SK-N-SH (cell line): Measurements from ENCODE around the gene ARHGAP29.

ENCODE experiments used
- CHD2 ChIP-seq: fragments of 150-350 bp; IDR thresholded peaks from 2 replicates; pipeline ENCODE4 v1.6.1; 2018; ENCODE audit warnings: low read length; ENCODE audit not compliant: partially characterized antibody
- CTCF ChIP-seq: fragments of 200-600 bp; sonication (generic); IDR thresholded peaks from 2 replicates; pipeline ENCODE4 v1.6.1; 2017; ENCODE audit warnings: antibody characterized with exemption, mild to moderate bottlenecking, moderate library complexity
- EZH2phosphoT487 ChIP-seq: fragments of 200-600 bp; sonication (generic); IDR thresholded peaks from 2 replicates; pipeline ENCODE4 v1.6.1; 2017; ENCODE audit warnings: low read depth, mixed run types, mild to moderate bottlenecking, antibody characterized with exemption, moderate library complexity, borderline replicate concordance
- FOXM1 ChIP-seq: IDR thresholded peaks from 2 replicates; pipeline ENCODE4 v1.4.0; 2012; ENCODE audit warnings: low read depth, mild to moderate bottlenecking
- MXI1 ChIP-seq: IDR thresholded peaks from 2 replicates; pipeline ENCODE4 v1.6.1; 2012; ENCODE audit warnings: mild to moderate bottlenecking, low read depth, low read length, improper control_type of control experiment
- PBX3 ChIP-seq: IDR thresholded peaks from 2 replicates; pipeline ENCODE4; 2012
- RAD21 ChIP-seq: IDR thresholded peaks from 2 replicates; pipeline ENCODE4 v1.6.1; 2012; ENCODE audit warnings: mild to moderate bottlenecking, low read length
- SIN3A ChIP-seq: IDR thresholded peaks from 2 replicates; pipeline ENCODE4 v1.6.1; 2012; ENCODE audit warnings: low read depth, mild to moderate bottlenecking, low read length, moderate library complexity, borderline replicate concordance
- TCF12 ChIP-seq: IDR thresholded peaks from 2 replicates; pipeline ENCODE4 v1.4.0; 2012
- YY1 ChIP-seq: IDR thresholded peaks from 2 replicates; pipeline ENCODE4 v1.4.0; 2012; ENCODE audit warnings: low read depth, mild to moderate bottlenecking
- ZBTB33 ChIP-seq: IDR thresholded peaks from 2 replicates; pipeline ENCODE4 v1.4.0; 2012; ENCODE audit warnings: low read depth, borderline replicate concordance
- TF ChIP-seq, protein P1 (sequence below): IDR thresholded peaks from 2 replicates; pipeline ENCODE4 v1.4.0; 2012; ENCODE audit warnings: low read depth

DNA sequence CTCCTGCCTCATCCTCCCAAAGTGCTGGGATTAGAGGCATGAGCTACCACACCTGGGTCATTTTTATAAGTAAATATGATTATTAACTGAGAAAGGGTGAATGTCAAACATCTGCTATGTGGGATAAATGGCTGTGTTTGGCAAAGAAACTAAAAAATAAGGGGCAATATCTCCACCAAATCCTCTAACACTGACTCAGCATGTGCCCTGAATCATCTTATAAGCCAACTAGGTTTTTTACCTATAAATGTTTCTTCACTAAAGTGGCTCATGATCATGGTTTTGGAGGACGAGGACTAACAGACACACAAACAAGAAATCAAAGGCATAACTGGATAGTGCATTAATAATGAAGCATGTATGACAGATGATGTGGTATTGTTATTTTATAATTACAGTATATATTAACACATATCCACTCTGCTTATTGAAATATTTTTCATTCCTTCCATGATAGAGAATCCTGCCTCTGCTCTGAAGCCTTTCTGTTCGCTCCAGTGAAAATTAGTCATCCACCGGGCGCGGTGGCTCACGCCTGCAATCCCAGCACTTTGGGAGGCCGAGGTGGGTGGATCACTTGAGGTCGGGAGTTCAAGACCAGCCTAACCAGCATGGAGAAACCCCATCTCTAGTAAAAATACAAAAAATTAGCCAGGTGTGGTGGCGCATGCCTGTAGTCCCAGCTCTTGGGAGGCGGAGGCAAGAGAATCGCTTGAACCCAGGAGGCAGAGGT, 11.7 kb upstream of the ARHGAP29 start:
- TF ChIP-seq TCF12 = no peak
- no peak for TF ChIP-seq PBX3
- TF ChIP-seq CTCF = no peak
- no peak for TF ChIP-seq EZH2phosphoT487
- TF ChIP-seq MXI1 = no peak
- TF ChIP-seq, protein P1, sequence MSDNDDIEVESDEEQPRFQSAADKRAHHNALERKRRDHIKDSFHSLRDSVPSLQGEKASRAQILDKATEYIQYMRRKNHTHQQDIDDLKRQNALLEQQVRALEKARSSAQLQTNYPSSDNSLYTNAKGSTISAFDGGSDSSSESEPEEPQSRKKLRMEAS = no peak
- no peak for TF ChIP-seq RAD21
- TF ChIP-seq YY1 = no peak
- TF ChIP-seq FOXM1 = no peak
- TF ChIP-seq ZBTB33 = no peak
- TF ChIP-seq SIN3A = no peak
- TF ChIP-seq CHD2 = no peak
